ENCODE measurements around the gene PKD2.
"Not testable (repeated sequence)": the region's sequence is repeated elsewhere in the genome, so short reads cannot be mapped to it uniquely, and the experiment has no call there.

PKD2 gene

GRCh38 chr4:88021824-88022223, 14.4 kb downstream of the PKD2 start:
- in situ Hi-C loops (cut with HindIII; ENCODE audit: low sequenced_read_pairs): no loop called here

GRCh38 chr4:88022289-88022688, 14.9 kb downstream of the PKD2 start:
- in situ Hi-C loops (cut with HindIII; ENCODE audit: low sequenced_read_pairs): no loop called here

GRCh38 chr4:88025868-88026661, 18.6 kb downstream of the PKD2 start:
- in situ Hi-C loops (cut with HindIII; ENCODE audit: low sequenced_read_pairs): not testable (repeated sequence)

- in situ Hi-C loops (cut with HindIII; ENCODE audit: low sequenced_read_pairs): no loop called here
Measured at GRCh38 chr4:88027611-88028608, 20.5 kb downstream of the PKD2 start.

- in situ Hi-C loops (cut with HindIII; ENCODE audit: low sequenced_read_pairs): no loop called here
Measured at GRCh38 chr4:88028946-88029345, 21.5 kb downstream of the PKD2 start.

GRCh38 chr4:88029556-88029955, 22.1 kb downstream of the PKD2 start:
- in situ Hi-C loops (cut with HindIII; ENCODE audit: low sequenced_read_pairs): no loop called here

- in situ Hi-C loops (cut with HindIII; ENCODE audit: low sequenced_read_pairs): loop anchor here (10.0 kb wide), 2 partner anchors 176 to 194 kb away; no protein-coding TSS in a partner anchor
Measured at GRCh38 chr4:88030565-88031310, 23.3 kb downstream of the PKD2 start.

GRCh38 chr4:88033309-88033708, 25.9 kb downstream of the PKD2 start:
- in situ Hi-C loops (cut with HindIII; ENCODE audit: low sequenced_read_pairs): loop anchor here (10.0 kb wide), 2 partner anchors 179 to 191 kb away; no protein-coding TSS in a partner anchor

- in situ Hi-C loops (cut with HindIII; ENCODE audit: low sequenced_read_pairs): loop anchor here (10.0 kb wide), 2 partner anchors 180 to 190 kb away; no protein-coding TSS in a partner anchor
Measured at GRCh38 chr4:88035292-88035691, 27.9 kb downstream of the PKD2 start.

- in situ Hi-C loops (cut with HindIII; ENCODE audit: low sequenced_read_pairs): loop anchor here (10.0 kb wide), 2 partner anchors 183 to 187 kb away; no protein-coding TSS in a partner anchor
Measured at GRCh38 chr4:88037447-88037846, 30.0 kb downstream of the PKD2 start.

GRCh38 chr4:88037936-88038335, 30.5 kb downstream of the PKD2 start:
- in situ Hi-C loops (cut with HindIII; ENCODE audit: low sequenced_read_pairs): loop anchor here (10.0 kb wide), 2 partner anchors 183 to 187 kb away; no protein-coding TSS in a partner anchor

GRCh38 chr4:88040707-88041106, 33.3 kb downstream of the PKD2 start:
- in situ Hi-C loops (cut with HindIII; ENCODE audit: low sequenced_read_pairs): loop anchor here (5.0 kb wide), 1 partner anchor 467 kb away; no protein-coding TSS in a partner anchor

GRCh38 chr4:88041626-88042025, 34.2 kb downstream of the PKD2 start:
- in situ Hi-C loops (cut with HindIII; ENCODE audit: low sequenced_read_pairs): loop anchor here (5.0 kb wide), 1 partner anchor 466 kb away; no protein-coding TSS in a partner anchor

- in situ Hi-C loops (cut with HindIII; ENCODE audit: low sequenced_read_pairs): loop anchor here (5.0 kb wide), 1 partner anchor 464 kb away; no protein-coding TSS in a partner anchor
Measured at GRCh38 chr4:88043001-88043400, 35.6 kb downstream of the PKD2 start.

- in situ Hi-C loops (cut with HindIII; ENCODE audit: low sequenced_read_pairs): loop anchor here (5.0 kb wide), 1 partner anchor 464 kb away; no protein-coding TSS in a partner anchor
Measured at GRCh38 chr4:88043586-88044340, 36.3 kb downstream of the PKD2 start.

GRCh38 chr4:88045021-88045420, 37.6 kb downstream of the PKD2 start:
- in situ Hi-C loops (cut with HindIII; ENCODE audit: low sequenced_read_pairs): no loop called here

- in situ Hi-C loops (cut with HindIII; ENCODE audit: low sequenced_read_pairs): no loop called here
Measured at GRCh38 chr4:88054229-88054628, 46.8 kb downstream of the PKD2 start.

- in situ Hi-C loops (cut with HindIII; ENCODE audit: low sequenced_read_pairs): no loop called here
Measured at GRCh38 chr4:88054901-88055300, 47.5 kb downstream of the PKD2 start.

- in situ Hi-C loops (cut with HindIII; ENCODE audit: low sequenced_read_pairs): no loop called here
Measured at GRCh38 chr4:88058295-88058694, 50.9 kb downstream of the PKD2 start.
